ENCODE data around the gene CNTFR.

CNTFR gene

GRCh38 chr9:34590381-34591247 lies 1.1 kb upstream of the CNTFR start:
- no peak for FAIRE-seq

GRCh38 chr9:34588671-34589635 lies 571 bp downstream of the CNTFR start:
- FAIRE-seq, result no peak

- FAIRE-seq, result no peak
Measured at GRCh38 chr9:34587271-34587670, 2.3 kb downstream of the CNTFR start.

- FAIRE-seq, result no peak
Measured at GRCh38 chr9:34585946-34586669, 3.4 kb downstream of the CNTFR start.

- no peak for FAIRE-seq
Measured at GRCh38 chr9:34584970-34585369, 4.6 kb downstream of the CNTFR start.

- FAIRE-seq, result no peak
Measured at GRCh38 chr9:34582787-34583186, 6.7 kb downstream of the CNTFR start.

- FAIRE-seq, result no peak
Measured at GRCh38 chr9:34581318-34581717, 8.2 kb downstream of the CNTFR start.

- FAIRE-seq, result no peak
Measured at GRCh38 chr9:34580358-34580757, 9.2 kb downstream of the CNTFR start.

- no peak for FAIRE-seq
Measured at GRCh38 chr9:34579808-34580163, 9.7 kb downstream of the CNTFR start.

- no peak for FAIRE-seq
Measured at GRCh38 chr9:34579104-34579807, 10.3 kb downstream of the CNTFR start.

GRCh38 chr9:34578241-34579103 lies 11.1 kb downstream of the CNTFR start:
- FAIRE-seq, result no peak

GRCh38 chr9:34577400-34578240 lies 11.9 kb downstream of the CNTFR start:
- FAIRE-seq, result no peak

- FAIRE-seq, result no peak
Measured at GRCh38 chr9:34576597-34577399, 12.7 kb downstream of the CNTFR start.

- no peak for FAIRE-seq
Measured at GRCh38 chr9:34575862-34576596, 13.5 kb downstream of the CNTFR start.

GRCh38 chr9:34575241-34575640 lies 14.3 kb downstream of the CNTFR start:
- FAIRE-seq, result no peak

- FAIRE-seq, result no peak
Measured at GRCh38 chr9:34574571-34574970, 15.0 kb downstream of the CNTFR start.

- FAIRE-seq, result no peak
Measured at GRCh38 chr9:34573599-34574325, 15.8 kb downstream of the CNTFR start.

- no peak for FAIRE-seq
Measured at GRCh38 chr9:34572628-34573027, 16.9 kb downstream of the CNTFR start.

Measured in endometrium (tissue), 2 donors.